HuH-7.5 (cell line): ENCODE results near the gene EPB41L2.
"Not testable (repeated sequence)": the region's sequence is repeated elsewhere in the genome, so short reads cannot be mapped to it uniquely, and the experiment has no call there.

ENCODE experiments used
- DNase-seq: peaks from one replicate; pipeline ENCODE4 v3.0.0; 2011; ENCODE audit warnings: low spot score

The EPB41L2 gene

GRCh38 chr6:131036143-131036542, 26.9 kb downstream of the EPB41L2 start:
- DNase-seq: no peak

- no peak for DNase-seq
Measured at GRCh38 chr6:131035582-131035981, 27.5 kb downstream of the EPB41L2 start.

- no peak for DNase-seq
Measured at GRCh38 chr6:131033631-131034030, 29.4 kb downstream of the EPB41L2 start.

GRCh38 chr6:131029626-131030297, 33.3 kb downstream of the EPB41L2 start:
- DNase-seq: no peak

- no peak for DNase-seq
Measured at GRCh38 chr6:131027326-131027725, 35.7 kb downstream of the EPB41L2 start.

GRCh38 chr6:131026243-131026642, 36.8 kb downstream of the EPB41L2 start:
- no peak for DNase-seq

- DNase-seq: no peak
Measured at GRCh38 chr6:131024565-131024964, 38.5 kb downstream of the EPB41L2 start.

GRCh38 chr6:131023834-131024504, 39.1 kb downstream of the EPB41L2 start:
- no peak for DNase-seq

GRCh38 chr6:131022691-131023090, 40.4 kb downstream of the EPB41L2 start:
- DNase-seq: no peak

GRCh38 chr6:131017962-131018361, 45.1 kb downstream of the EPB41L2 start:
- DNase-seq: no peak

GRCh38 chr6:131015630-131016263, 47.3 kb downstream of the EPB41L2 start:
- no peak for DNase-seq

GRCh38 chr6:131015025-131015591, 47.9 kb downstream of the EPB41L2 start:
- DNase-seq: no peak

GRCh38 chr6:131014080-131014776, 48.8 kb downstream of the EPB41L2 start:
- no peak for DNase-seq

GRCh38 chr6:131013495-131013894, 49.5 kb downstream of the EPB41L2 start:
- DNase-seq: no peak

- DNase-seq: no peak
Measured at GRCh38 chr6:131009790-131010189, 53.3 kb downstream of the EPB41L2 start.

- DNase-seq: not testable (repeated sequence)
Measured at GRCh38 chr6:131008965-131009364, 54.1 kb downstream of the EPB41L2 start.

GRCh38 chr6:131007964-131008363, 55.1 kb downstream of the EPB41L2 start:
- DNase-seq: not testable (repeated sequence)

- no peak for DNase-seq
Measured at GRCh38 chr6:131007286-131007685, 55.8 kb downstream of the EPB41L2 start.

GRCh38 chr6:131005439-131006016, 57.5 kb downstream of the EPB41L2 start:
- DNase-seq: no peak

- no peak for DNase-seq
Measured at GRCh38 chr6:131004936-131005335, 58.1 kb downstream of the EPB41L2 start.

GRCh38 chr6:131004387-131004755, 58.7 kb downstream of the EPB41L2 start:
- no peak for DNase-seq
